ENCODE measurements around the gene NPTN.

- TF ChIP-seq CTCF (IDR thresholded peaks at IDR 0.05) (no peak), POLR2A (IDR thresholded peaks at IDR 0.05) (no peak)
These were observed 854 bp upstream of the NPTN start for GRCh38 chr15:73633991-73634495.
